ENCODE results near the gene TIMP2.

Gene TIMP2

DNA sequence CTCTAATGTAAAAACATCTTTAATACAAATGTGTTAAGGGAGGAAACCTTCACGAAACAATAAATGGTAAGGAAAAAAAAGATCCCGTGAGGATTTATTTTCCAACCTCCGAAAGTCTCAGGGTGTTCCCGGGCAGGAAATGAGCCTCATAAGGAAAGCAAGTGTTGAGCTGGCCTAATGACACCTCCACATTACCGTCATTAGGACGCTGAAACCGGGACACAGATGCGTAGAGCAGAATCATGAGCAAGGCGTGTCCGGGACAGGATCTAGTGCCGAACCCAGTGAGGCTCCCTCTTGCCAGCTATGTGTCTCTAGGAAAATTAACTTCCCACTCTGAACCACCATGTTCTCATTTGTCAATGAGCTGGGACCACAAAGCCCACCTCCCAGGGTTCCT lies 120.4 kb downstream of the TIMP2 start:
- no peak for DNase-seq

GRCh38 chr17:78803186-78803845 lies 121.9 kb downstream of the TIMP2 start:
- DNase-seq: no peak

Measured in NCI-H748 treated with DMSO at 0.1 percent for 48 hours (cell line).